GM18517 (cell line): Measurements from ENCODE around the gene COPA.

ENCODE experiments used
- ATAC-seq: cut with Tn5 transposase; IDR thresholded peaks from one replicate; pipeline ENCODE4 v1.9.1; 2021; ENCODE audit warnings: mild to moderate bottlenecking, moderate library complexity; ENCODE audit not compliant: unreplicated experiment

The COPA gene

GRCh38 chr1:160363010-160363409, 20.0 kb upstream of the COPA start:
- ATAC-seq: no peak

DNA sequence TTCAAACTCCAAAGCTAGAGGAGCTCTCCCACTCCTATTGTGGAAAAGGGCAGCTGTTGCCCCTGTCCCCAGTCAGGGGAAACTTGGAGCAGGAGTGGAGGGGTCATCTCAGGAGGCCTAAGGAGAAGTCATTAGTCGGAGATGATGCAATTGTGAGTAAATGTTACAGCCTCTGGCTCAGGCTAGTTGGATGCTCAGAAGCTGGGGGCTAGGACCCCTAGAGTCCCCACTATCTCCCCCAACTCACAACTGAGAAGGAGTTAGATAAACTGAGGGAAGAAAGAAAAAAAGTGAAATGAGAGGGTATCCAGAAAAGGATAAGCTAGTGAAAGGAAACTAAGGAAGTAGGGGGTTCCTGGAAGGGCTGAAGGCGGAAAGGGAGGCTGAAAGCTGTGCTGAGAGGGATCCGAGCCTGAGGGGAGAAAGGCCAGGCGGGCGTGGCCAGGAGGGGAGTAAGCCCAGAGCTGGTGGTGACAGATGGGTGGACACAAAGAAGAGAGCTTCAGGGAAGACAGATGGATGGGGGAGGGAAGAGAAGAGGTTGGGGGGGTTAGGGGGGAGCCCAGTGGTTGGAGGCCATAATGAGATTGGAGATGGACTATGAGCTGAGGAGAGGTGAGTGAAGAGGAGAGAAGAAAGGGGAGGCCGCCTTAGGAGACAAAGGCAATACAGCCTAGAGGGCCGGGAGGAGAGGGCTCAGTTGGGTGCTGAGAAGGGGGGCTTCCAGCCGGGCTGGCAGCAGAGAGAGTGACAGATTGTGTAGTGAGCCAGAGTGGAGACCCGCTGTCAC, 19.3 kb upstream of the COPA start:
- ATAC-seq: no peak

GRCh38 chr1:160361814-160362167, 18.7 kb upstream of the COPA start:
- no peak for ATAC-seq

GRCh38 chr1:160361199-160361598, 18.1 kb upstream of the COPA start:
- no peak for ATAC-seq

- no peak for ATAC-seq
Measured at GRCh38 chr1:160360227-160360695, 17.2 kb upstream of the COPA start.

DNA sequence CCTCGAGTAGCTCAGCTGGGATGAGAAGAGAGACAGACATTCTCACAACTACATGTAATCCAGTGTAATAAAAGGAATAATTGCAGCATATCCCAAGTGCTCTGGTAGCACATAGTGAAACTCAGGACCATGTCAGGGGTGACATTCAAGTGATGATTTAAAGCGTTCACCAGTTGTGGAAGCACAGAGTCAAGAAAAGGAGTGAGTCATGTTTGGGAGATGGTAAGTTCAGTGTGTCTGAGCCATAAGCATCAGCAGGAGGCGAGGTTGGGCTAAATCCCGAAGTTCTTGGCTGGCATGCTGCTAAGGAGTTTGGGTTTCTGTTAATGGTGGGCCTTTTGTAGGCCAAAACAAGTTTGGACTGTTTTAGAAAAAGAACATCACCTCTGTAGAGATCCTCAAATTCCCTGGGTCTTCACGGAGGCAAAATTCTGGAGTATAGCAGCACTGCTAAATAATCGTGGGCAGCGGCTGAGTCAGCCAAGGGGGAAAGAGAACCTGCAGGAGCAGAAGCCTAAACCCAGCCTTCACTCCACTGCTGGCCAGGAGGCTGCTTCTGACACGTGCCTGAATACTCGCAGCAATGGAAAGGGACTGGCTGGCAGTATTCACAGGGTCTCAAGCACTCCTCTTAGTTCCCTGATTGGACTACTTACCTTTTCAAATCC, 16.6 kb upstream of the COPA start:
- ATAC-seq: no peak

GRCh38 chr1:160358073-160358472, 15.0 kb upstream of the COPA start:
- ATAC-seq: no peak

GRCh38 chr1:160357286-160358002, 14.4 kb upstream of the COPA start:
- no peak for ATAC-seq

- ATAC-seq: no peak
Measured at GRCh38 chr1:160354388-160354985, 11.4 kb upstream of the COPA start.

DNA sequence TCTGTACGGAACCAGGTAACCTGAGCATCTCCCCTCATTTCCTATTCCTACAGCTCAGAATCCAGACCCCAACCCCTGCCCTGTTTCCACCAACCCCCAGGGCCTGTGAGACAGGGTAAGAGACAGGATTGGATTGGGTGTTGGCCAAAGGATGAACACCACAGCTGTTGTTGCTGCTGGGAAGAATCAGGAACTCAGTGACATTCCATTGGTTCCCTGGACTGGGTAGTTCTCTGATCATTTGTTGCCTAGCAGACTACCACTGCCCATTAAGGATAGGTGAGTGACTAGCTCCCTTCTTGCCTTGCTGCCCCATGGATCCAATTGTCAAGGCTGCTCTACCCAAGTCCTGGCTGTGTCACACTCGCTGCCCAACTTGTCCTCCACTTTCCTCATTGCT, 10.2 kb upstream of the COPA start:
- no peak for ATAC-seq

DNA sequence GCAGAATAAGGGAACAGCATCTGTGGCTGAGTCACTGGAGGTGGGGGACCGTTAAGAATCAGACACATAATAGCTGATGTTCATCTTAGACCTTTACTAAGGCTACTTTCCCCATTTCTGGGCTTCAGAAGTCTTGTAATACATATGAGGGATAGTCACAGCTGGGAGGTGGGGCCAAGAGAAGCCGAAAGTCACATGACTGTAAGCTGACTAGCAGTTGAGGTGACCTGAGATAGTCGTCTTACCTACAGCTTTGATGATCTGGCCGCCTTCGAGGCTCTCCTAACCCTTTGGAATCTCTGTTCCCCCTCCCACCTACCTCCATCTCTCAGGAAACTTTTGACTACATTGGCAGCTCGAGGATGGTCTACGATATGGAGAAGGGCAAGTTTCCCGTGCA, 9.5 kb upstream of the COPA start:
- no peak for ATAC-seq

GRCh38 chr1:160351629-160352028, 8.6 kb upstream of the COPA start:
- ATAC-seq: no peak

DNA sequence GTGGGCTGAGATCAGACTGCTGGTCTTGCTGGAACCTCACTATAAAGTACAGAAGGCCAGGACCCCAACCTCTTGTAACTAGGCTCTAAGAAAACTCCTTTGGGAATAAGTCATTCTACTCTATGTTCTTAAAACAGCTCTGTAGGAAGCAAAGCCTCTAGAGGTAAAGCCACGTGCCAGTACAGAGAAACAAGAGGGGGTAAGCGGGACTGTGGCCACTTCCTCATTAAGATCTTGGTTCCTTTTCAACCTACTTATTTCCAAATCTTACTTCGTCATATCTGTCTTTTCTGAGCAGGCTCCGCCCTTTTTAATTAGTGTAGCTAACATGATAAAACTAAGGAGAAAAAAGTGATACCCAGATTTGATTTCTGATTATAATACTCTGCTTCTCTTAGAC, 3.9 kb upstream of the COPA start:
- ATAC-seq: no peak

DNA sequence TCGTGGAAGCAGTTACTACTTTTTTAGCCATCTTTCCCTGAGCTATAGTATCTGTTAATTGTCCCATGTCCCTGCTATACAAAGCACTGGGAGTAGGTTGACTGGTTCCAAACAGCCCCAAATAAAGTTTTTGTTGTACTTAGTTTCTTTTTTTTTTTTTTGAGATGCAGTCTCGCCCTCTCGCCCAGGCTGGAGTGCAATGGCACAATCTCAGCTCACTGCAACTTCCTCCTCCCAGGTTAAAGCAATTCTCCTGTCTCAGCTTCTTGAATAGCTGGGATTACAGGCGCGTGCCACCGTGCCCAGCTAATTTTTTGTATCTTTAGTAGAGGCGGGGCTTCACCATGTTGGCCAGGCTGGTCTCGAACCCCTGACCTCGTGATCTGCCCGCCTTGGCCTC, 3.4 kb upstream of the COPA start:
- ATAC-seq: no peak

DNA sequence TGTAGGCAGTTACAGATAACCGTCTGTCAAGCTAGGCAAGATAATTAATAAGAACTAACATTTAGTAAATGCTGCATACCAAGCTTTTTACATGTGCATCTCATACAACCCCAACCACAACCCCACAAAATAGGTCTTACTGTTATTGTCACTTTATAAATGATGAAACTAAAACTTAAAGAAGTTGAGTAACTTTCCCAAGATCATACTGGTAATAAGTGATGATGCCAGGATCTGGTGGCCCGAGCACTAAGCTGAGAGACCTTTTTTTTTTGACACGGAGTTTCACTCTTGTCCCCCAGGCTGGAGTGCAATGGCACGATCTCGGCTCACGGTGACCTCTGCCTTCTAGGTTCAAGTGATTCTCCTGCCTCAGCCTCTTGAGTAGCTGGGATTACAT, 1.9 kb upstream of the COPA start:
- no peak for ATAC-seq

GRCh38 chr1:160344241-160344640, 1.2 kb upstream of the COPA start:
- no peak for ATAC-seq

- no peak for ATAC-seq
Measured at GRCh38 chr1:160342526-160342925, 524 bp downstream of the COPA start.

GRCh38 chr1:160340866-160341265, 2.2 kb downstream of the COPA start:
- ATAC-seq: no peak

GRCh38 chr1:160340146-160340545, 2.9 kb downstream of the COPA start:
- ATAC-seq: no peak

DNA sequence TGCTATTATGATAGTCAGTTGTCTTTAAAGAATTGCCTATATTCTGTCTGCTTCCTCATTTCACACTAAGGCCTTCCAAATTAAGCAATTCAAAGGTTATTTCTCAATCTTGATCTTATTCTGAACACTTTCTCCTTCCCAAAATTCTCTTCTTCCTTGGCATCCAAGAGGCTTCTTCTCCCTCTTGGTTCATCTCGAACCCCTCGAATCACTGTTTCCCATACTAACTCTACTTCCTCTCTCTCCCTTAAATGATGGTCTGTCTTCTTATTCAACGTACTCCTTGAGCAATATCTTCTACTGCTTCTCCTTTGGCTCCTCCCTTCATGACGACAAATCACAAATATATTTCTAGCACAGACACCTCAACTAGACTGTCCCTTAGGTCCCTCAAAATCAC, 4.5 kb downstream of the COPA start:
- ATAC-seq: no peak

DNA sequence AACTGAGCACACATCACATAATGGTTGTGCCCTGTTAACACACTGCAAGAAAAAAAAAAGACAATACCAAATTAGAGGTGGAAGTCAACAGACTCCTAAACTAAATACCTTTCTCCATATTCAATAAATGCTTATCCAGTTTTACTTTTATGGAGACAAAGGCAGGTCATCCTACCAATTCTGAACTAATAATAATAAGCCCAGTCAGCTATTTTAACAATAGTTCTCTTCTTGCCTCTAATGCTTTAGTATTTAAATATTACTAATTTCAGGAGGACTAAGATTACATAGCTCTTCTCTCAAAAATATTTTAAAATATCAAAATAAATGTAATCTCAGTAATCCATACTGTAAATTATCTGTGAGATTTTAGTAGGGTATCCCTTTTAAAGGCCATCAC, 10.5 kb downstream of the COPA start:
- no peak for ATAC-seq

DNA sequence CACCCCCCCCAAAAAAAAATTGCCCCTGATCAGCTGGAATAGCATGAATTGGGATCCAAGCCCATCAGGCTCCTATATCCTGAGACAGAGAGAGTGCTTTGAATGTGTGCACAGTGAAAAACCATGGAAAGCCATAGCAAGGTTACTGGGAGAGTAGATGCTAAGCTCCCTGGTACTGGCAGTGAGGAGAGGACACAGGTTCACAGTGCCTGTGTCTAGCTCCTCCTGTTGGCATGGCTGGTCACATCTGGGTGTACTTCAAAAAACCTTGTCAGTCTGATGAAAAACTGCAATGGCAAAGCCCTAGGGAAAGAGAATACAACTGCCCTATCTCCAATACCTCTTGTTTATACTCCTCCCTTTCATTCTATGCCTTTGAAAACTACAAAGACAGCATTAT, 12.9 kb downstream of the COPA start:
- ATAC-seq: no peak
